ENCODE measurements around the gene PSMG4.

GRCh38 chr6:3221578-3221977 lies 37.2 kb upstream of the PSMG4 start:
- TF ChIP-seq, protein P1, sequence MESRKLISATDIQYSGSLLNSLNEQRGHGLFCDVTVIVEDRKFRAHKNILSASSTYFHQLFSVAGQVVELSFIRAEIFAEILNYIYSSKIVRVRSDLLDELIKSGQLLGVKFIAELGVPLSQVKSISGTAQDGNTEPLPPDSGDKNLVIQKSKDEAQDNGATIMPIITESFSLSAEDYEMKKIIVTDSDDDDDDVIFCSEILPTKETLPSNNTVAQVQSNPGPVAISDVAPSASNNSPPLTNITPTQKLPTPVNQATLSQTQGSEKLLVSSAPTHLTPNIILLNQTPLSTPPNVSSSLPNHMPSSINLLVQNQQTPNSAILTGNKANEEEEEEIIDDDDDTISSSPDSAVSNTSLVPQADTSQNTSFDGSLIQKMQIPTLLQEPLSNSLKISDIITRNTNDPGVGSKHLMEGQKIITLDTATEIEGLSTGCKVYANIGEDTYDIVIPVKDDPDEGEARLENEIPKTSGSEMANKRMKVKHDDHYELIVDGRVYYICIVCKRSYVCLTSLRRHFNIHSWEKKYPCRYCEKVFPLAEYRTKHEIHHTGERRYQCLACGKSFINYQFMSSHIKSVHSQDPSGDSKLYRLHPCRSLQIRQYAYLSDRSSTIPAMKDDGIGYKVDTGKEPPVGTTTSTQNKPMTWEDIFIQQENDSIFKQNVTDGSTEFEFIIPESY (IDR thresholded peaks at IDR 0.05): no peak
- no peak for TF ChIP-seq NFYB (IDR thresholded peaks at IDR 0.05; ENCODE audit: insufficient read depth, low read depth, low read length)

All from GM12878 (cell line).